PFSK-1 (cell line): ENCODE results near the gene STXBP1.

ENCODE experiments used
- POLR2AphosphoS5 ChIP-seq: IDR thresholded peaks from 2 replicates; pipeline ENCODE4 v1.6.1; 2012; ENCODE audit warnings: low read depth, mild to moderate bottlenecking, control low read depth, low read length, moderate library complexity
- REST ChIP-seq, 2 experiments: IDR thresholded peaks; 2 replicates each; pipeline versions ENCODE4 v1.6.1 to v1.8.0; 2011 to 2012; ENCODE audit warnings: low read depth in 2 of 2, low read length in 2 of 2, control low read depth in 1 of 2, inconsistent platforms in 1 of 2, mild to moderate bottlenecking in 1 of 2, moderate library complexity in 1 of 2; ENCODE audit not compliant: insufficient read depth in 1 of 2

GRCh38 chr9:127689329-127690000, 77.4 kb downstream of the STXBP1 start:
- TF ChIP-seq POLR2AphosphoS5, result no peak
- TF ChIP-seq REST (IDR thresholded peaks at IDR 0.05; ENCODE audit: insufficient read depth in 1 of 2, low read depth in 2 of 2, low read length in 2 of 2), result no peak
